Stimulated activated naive CD8-positive, alpha-beta T cell treated with anti-CD3 and anti-CD28 coated beads, Interleukin-15, amount 100 ng/mL, for 72 hours (primary cell): ENCODE results near the gene EEFSEC.

Experiments used
- ATAC-seq: fragments of 150-1000 bp; cut with Tn5 transposase; 2 replicates; pipeline ENCODE4 v1.10.0; 2021; ENCODE audit warnings: mild to moderate bottlenecking, moderate library complexity
- DNase-seq, 2 donors: peaks; one replicate each; pipeline ENCODE4 v3.0.0; 2021 to 2022
- H3K27ac Mint-ChIP-seq, 2 donors: one replicate each; pipeline ENCODE4 v1.8.0; 2022; ENCODE audit warnings: mild to moderate bottlenecking in 2 of 2, mixed read lengths in 2 of 2, moderate library complexity in 2 of 2
- H3K27me3 Mint-ChIP-seq: one replicate; pipeline ENCODE4 v1.8.0; 2022; ENCODE audit warnings: mixed read lengths
- H3K4me1 Mint-ChIP-seq: one replicate; pipeline ENCODE4 v1.8.0; 2022; ENCODE audit warnings: mild to moderate bottlenecking, mixed read lengths
- H3K4me3 Mint-ChIP-seq, 2 donors: one replicate each; pipeline ENCODE4 v1.8.0; 2022; ENCODE audit warnings: mild to moderate bottlenecking in 2 of 2, mixed read lengths in 2 of 2, moderate library complexity in 1 of 2
- H3K9me3 Mint-ChIP-seq, 2 donors: one replicate each; pipeline ENCODE4 v1.8.0; 2022; ENCODE audit warnings: mixed read lengths in 2 of 2

Gene EEFSEC

GRCh38 chr3:128170866-128171516, 17.7 kb downstream of the EEFSEC start:
- DNase-seq, result no peak
- no peaks in the 10 kb centered on the region for H3K9me3 Mint-ChIP-seq
- no peak for ATAC-seq
- H3K27me3 Mint-ChIP-seq, result no peaks in the 10 kb centered on the region
- H3K4me1 Mint-ChIP-seq, result peaks cover 38% of the 10 kb centered on the region
- no peak overlapping the region for H3K4me3 Mint-ChIP-seq
- H3K27ac Mint-ChIP-seq, result no peak overlapping the region

GRCh38 chr3:128173200-128173599, 19.9 kb downstream of the EEFSEC start:
- Mint-ChIP-seq H3K27ac (no peak overlapping the region), H3K4me3 (no peak overlapping the region), H3K4me1 (peaks cover 48% of the 10 kb centered on the region), H3K27me3 (no peaks in the 10 kb centered on the region), H3K9me3 (no peaks in the 10 kb centered on the region)
- ATAC-seq (no peak), DNase-seq (no peak)

GRCh38 chr3:128173849-128174248, 20.6 kb downstream of the EEFSEC start:
- Mint-ChIP-seq H3K4me1 (peaks cover 48% of the 10 kb centered on the region), H3K9me3 (no peaks in the 10 kb centered on the region), H3K4me3 (no peak overlapping the region), H3K27ac (peak overlapping the region in 1 of 2 donors; percentile 81), H3K27me3 (no peaks in the 10 kb centered on the region)
- no peak for DNase-seq
- ATAC-seq, result no peak

GRCh38 chr3:128174675-128175590, 21.7 kb downstream of the EEFSEC start:
- Mint-ChIP-seq H3K27me3 (no peaks in the 10 kb centered on the region), H3K27ac (peak overlapping the region; percentile 48 to 52), H3K4me3 (no peak overlapping the region), H3K4me1 (peaks cover 54% of the 10 kb centered on the region), H3K9me3 (no peaks in the 10 kb centered on the region)
- no peak for ATAC-seq
- DNase-seq, result no peak

- Mint-ChIP-seq H3K4me1 (peaks cover 62% of the 10 kb centered on the region), H3K9me3 (no peaks in the 10 kb centered on the region), H3K4me3 (no peak overlapping the region), H3K27ac (no peak overlapping the region), H3K27me3 (no peaks in the 10 kb centered on the region)
- no peak for DNase-seq
- ATAC-seq, result no peak
These were observed 22.5 kb downstream of the EEFSEC start for GRCh38 chr3:128175768-128176167.

- H3K27ac Mint-ChIP-seq, result no peak overlapping the region
- H3K4me1 Mint-ChIP-seq, result peaks cover 68% of the 10 kb centered on the region
- no peaks in the 10 kb centered on the region for H3K9me3 Mint-ChIP-seq
- no peak overlapping the region for H3K4me3 Mint-ChIP-seq
- no peaks in the 10 kb centered on the region for H3K27me3 Mint-ChIP-seq
- DNase-seq (no peak), ATAC-seq (no peak)
These were observed 23.1 kb downstream of the EEFSEC start for GRCh38 chr3:128176276-128176833.

- ATAC-seq (no peak), DNase-seq (no peak)
- H3K9me3 Mint-ChIP-seq, result no peaks in the 10 kb centered on the region
- no peaks in the 10 kb centered on the region for H3K27me3 Mint-ChIP-seq
- H3K27ac Mint-ChIP-seq, result no peak overlapping the region
- peaks cover 82% of the 10 kb centered on the region for H3K4me1 Mint-ChIP-seq
- H3K4me3 Mint-ChIP-seq, result peak overlapping the region in 1 of 2 donors; percentile 36
These were observed 24.6 kb downstream of the EEFSEC start for GRCh38 chr3:128177865-128178264.

GRCh38 chr3:128178782-128179483, 25.7 kb downstream of the EEFSEC start:
- peaks cover 71% of the 10 kb centered on the region for H3K4me1 Mint-ChIP-seq
- H3K9me3 Mint-ChIP-seq, result no peaks in the 10 kb centered on the region
- H3K27ac Mint-ChIP-seq, result peak overlapping the region in 1 of 2 donors; percentile 81
- H3K4me3 Mint-ChIP-seq, result no peak overlapping the region
- ATAC-seq, result no peak
- no peak for DNase-seq
- no peaks in the 10 kb centered on the region for H3K27me3 Mint-ChIP-seq

GRCh38 chr3:128179484-128179819, 26.2 kb downstream of the EEFSEC start:
- H3K4me1 Mint-ChIP-seq, result peaks cover 66% of the 10 kb centered on the region
- H3K27ac Mint-ChIP-seq, result no peak overlapping the region
- H3K9me3 Mint-ChIP-seq, result no peaks in the 10 kb centered on the region
- no peak for ATAC-seq
- no peaks in the 10 kb centered on the region for H3K27me3 Mint-ChIP-seq
- no peak for DNase-seq
- H3K4me3 Mint-ChIP-seq, result no peak overlapping the region

- Mint-ChIP-seq H3K9me3 (no peaks in the 10 kb centered on the region), H3K27ac (peak overlapping the region; percentile 24 to 44), H3K4me3 (no peak overlapping the region), H3K27me3 (no peaks in the 10 kb centered on the region), H3K4me1 (peaks cover 61% of the 10 kb centered on the region)
- DNase-seq (no peak), ATAC-seq (no peak)
These were observed 27.2 kb downstream of the EEFSEC start for GRCh38 chr3:128180436-128180835.

- Mint-ChIP-seq H3K27ac (no peak overlapping the region), H3K4me1 (peaks cover 56% of the 10 kb centered on the region), H3K4me3 (no peak overlapping the region), H3K9me3 (no peaks in the 10 kb centered on the region), H3K27me3 (no peaks in the 10 kb centered on the region)
- DNase-seq (no peak), ATAC-seq (no peak)
These were observed 27.6 kb downstream of the EEFSEC start for GRCh38 chr3:128180913-128181312.

- peaks cover 48% of the 10 kb centered on the region for H3K4me1 Mint-ChIP-seq
- peak overlapping the region in 1 of 2 donors; percentile 61 for H3K27ac Mint-ChIP-seq
- no peaks in the 10 kb centered on the region for H3K27me3 Mint-ChIP-seq
- ATAC-seq (no peak), DNase-seq (no peak)
- no peaks in the 10 kb centered on the region for H3K9me3 Mint-ChIP-seq
- H3K4me3 Mint-ChIP-seq, result no peak overlapping the region
These were observed 29.4 kb downstream of the EEFSEC start for GRCh38 chr3:128182656-128183055.

GRCh38 chr3:128185630-128186447, 32.6 kb downstream of the EEFSEC start:
- DNase-seq (no peak), ATAC-seq (no peak)
- no peaks in the 10 kb centered on the region for H3K27me3 Mint-ChIP-seq
- H3K27ac Mint-ChIP-seq, result no peak overlapping the region
- no peak overlapping the region for H3K4me3 Mint-ChIP-seq
- H3K9me3 Mint-ChIP-seq, result no peaks in the 10 kb centered on the region
- peaks cover 35% of the 10 kb centered on the region for H3K4me1 Mint-ChIP-seq

- H3K9me3 Mint-ChIP-seq, result no peaks in the 10 kb centered on the region
- no peak for ATAC-seq
- no peak overlapping the region for H3K27ac Mint-ChIP-seq
These were observed 34.2 kb downstream of the EEFSEC start for GRCh38 chr3:128187495-128187894.

GRCh38 chr3:128188326-128188725, 35.0 kb downstream of the EEFSEC start:
- DNase-seq (no peak), ATAC-seq (no peak)
- Mint-ChIP-seq H3K27me3 (no peaks in the 10 kb centered on the region), H3K4me3 (no peak overlapping the region), H3K4me1 (peaks cover 15% of the 10 kb centered on the region), H3K27ac (no peak overlapping the region), H3K9me3 (no peaks in the 10 kb centered on the region)

More at GRCh38 chr3:128187495-128187894, 34.2 kb downstream of the EEFSEC start:
- peaks cover 18% of the 10 kb centered on the region for H3K4me1 Mint-ChIP-seq
- no peaks in the 10 kb centered on the region for H3K27me3 Mint-ChIP-seq
- no peak for DNase-seq
- no peak overlapping the region for H3K4me3 Mint-ChIP-seq
